ENCODE data around the gene SSR3. TPM values are rescaled to one million over a fixed set of nuclear protein-coding genes. Genes with fewer than 3 reads are reported as not detected.

Gene SSR3
- total and polyA plus RNA-seq, 2 of the 13 experiments (the other 11 are each of a cell fraction or from before 2014, with no cell fraction given) = 229 to 325 TPM

GRCh38 chr3:156554842-156555687, at the start of gene SSR3 (continued):
- TF ChIP-seq ZNF646 (CRISPR knock-in tag; IDR thresholded peaks at IDR 0.05) (no peak), ZNF605 (CRISPR knock-in tag; IDR thresholded peaks at IDR 0.05) (peak; percentile 67; the same call in 1 of the 2 replicates), FOXK2 (IDR thresholded peaks at IDR 0.05) (no peak), ZNF142 (CRISPR knock-in tag; IDR thresholded peaks at IDR 0.05) (0 out of 2 replicates have a peak, but pooled peaks have one; percentile 36), ZBTB26 (CRISPR knock-in tag; IDR thresholded peaks at IDR 0.05; ENCODE audit: borderline replicate concordance) (peak; percentile 66), MNT (IDR thresholded peaks at IDR 0.05) (0 out of 2 replicates have a peak, but pooled peaks have one; percentile 8), ATF7-NPFF (CRISPR knock-in tag; IDR thresholded peaks at IDR 0.05; ENCODE audit: low read depth) (peak; percentile 82), ZNF644 (CRISPR knock-in tag; IDR thresholded peaks at IDR 0.05; ENCODE audit: low read depth) (no peak), ZNF253 (CRISPR knock-in tag; IDR thresholded peaks at IDR 0.05; ENCODE audit: borderline replicate concordance) (no peak), ZNF329 (CRISPR knock-in tag; IDR thresholded peaks at IDR 0.05; ENCODE audit: low read depth) (no peak), SAFB2 (CRISPR knock-in tag; IDR thresholded peaks at IDR 0.05; ENCODE audit: borderline replicate concordance, low read depth) (peak; percentile 73; the same call in 1 of the 2 replicates)
